ENCODE measurements around the gene XRCC3.

DNA sequence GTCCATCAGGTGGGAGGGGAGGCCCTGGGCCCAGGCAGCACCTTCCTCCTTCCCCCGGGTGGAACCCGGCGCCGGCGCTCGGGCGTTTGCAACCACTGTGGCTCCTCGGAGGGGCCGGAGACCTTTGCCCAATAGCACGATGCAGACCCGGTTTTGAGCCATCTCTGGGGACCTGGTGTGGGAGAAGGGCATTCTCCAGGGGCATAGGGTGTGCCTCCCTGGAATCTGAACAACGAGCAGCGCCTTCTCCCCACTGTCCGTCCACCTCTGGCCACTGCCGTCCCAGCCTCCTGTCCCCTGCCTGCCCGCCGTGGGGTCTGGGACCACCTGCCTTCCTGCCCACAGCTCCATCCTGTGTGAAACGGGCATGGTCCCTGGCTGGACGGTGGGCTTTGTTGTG lies 12.9 kb upstream of the XRCC3 start:
- TF ChIP-seq POLR2AphosphoS5 (IDR thresholded peaks at IDR 0.05; ENCODE audit: insufficient read depth, low read depth, low read length) (no peak), POLR2A (IDR thresholded peaks at IDR 0.05; ENCODE audit: low read depth, low read length) (no peak)

Measured in endothelial cell of umbilical vein (primary cell).